ENCODE data around the gene EEF1G. TPM values are rescaled to one million over a fixed set of nuclear protein-coding genes. Genes with fewer than 3 reads are reported as not detected.

The EEF1G gene
- total RNA-seq, 1 experiment from 2014 or later = 1,351 TPM

GRCh38 chr11:62613291-62613778 is 39.6 kb upstream of the EEF1G start:
- H3K4me2 ChIP-seq (ENCODE audit: low read depth, low read length, poor library complexity, severe bottlenecking) = peak overlapping the region; percentile 15
- H3K27me3 ChIP-seq (ENCODE audit: low read length) = no peaks in the 10 kb centered on the region
- H4K20me1 ChIP-seq (ENCODE audit: insufficient read depth, low read depth, low read length) = peaks cover 5% of the 10 kb centered on the region; the same call in 1 of the 2 replicates
- no peaks in the 10 kb centered on the region for H3K36me3 ChIP-seq (ENCODE audit: insufficient read depth, low read length)
- H2AFZ ChIP-seq (ENCODE audit: low read length) = no peak overlapping the region
- H3K9ac ChIP-seq (ENCODE audit: low read length) = 0 out of 2 replicates have a peak overlapping the region, but pooled peaks have one; percentile 15
- H3K79me2 ChIP-seq (ENCODE audit: low read length) = no peaks in the 10 kb centered on the region
- peaks cover 17% of the 10 kb centered on the region for H3K4me1 ChIP-seq (ENCODE audit: low read length)
- no peaks in the 10 kb centered on the region for H3K9me3 ChIP-seq (ENCODE audit: low read length)
- no peak for DNase-seq
- no peaks in the 10 kb centered on the region for H3K9me2 ChIP-seq (replicated peaks; ENCODE audit: insufficient read depth, low read length)
- no peak overlapping the region for H3K27ac ChIP-seq (ENCODE audit: low read length)
- H3K4me3 ChIP-seq (ENCODE audit: low read length) = peak overlapping the region; percentile 87; the same call in 1 of the 2 replicates

- Histone ChIP-seq H3K4me3 (ENCODE audit: low read length) (peak within 1 kb of the TSS; percentile 87), H3K9me2 (replicated peaks; ENCODE audit: insufficient read depth, low read length) (no peaks in the 10 kb centered on the region), H3K4me2 (ENCODE audit: low read depth, low read length, poor library complexity, severe bottlenecking) (peak within 1 kb of the TSS; percentile 80), H3K79me2 (ENCODE audit: low read length) (no peaks in the 10 kb centered on the region), H3K36me3 (ENCODE audit: insufficient read depth, low read length) (no peaks in the 10 kb centered on the region), H3K4me1 (ENCODE audit: low read length) (peaks cover 24% of the 10 kb centered on the region), H3K9me3 (ENCODE audit: low read length) (no peaks in the 10 kb centered on the region), H2AFZ (ENCODE audit: low read length) (peak within 1 kb of the TSS; percentile 99), H4K20me1 (ENCODE audit: insufficient read depth, low read depth, low read length) (peaks cover 10% of the 10 kb centered on the region; the same call in 1 of the 2 replicates), H3K27me3 (ENCODE audit: low read length) (no peaks in the 10 kb centered on the region), H3K9ac (ENCODE audit: low read length) (peak within 1 kb of the TSS; percentile 86), H3K27ac (ENCODE audit: low read length) (peak within 1 kb of the TSS; percentile 71)
- peak; percentile 97 for DNase-seq
These were observed 38.9 kb upstream of the EEF1G start, which contains the start of the genes EML3 and ROM1 for GRCh38 chr11:62612366-62613290. Gene EML3, minus strand, starts transcription at chr11:62612775. Its CDS starts 318 bp downstream, at chr11:62612457. Gene ROM1, plus strand, starts transcription at chr11:62613257. Its CDS starts 25 bp downstream, at chr11:62613282.

- no peaks in the 10 kb centered on the region for H3K27me3 ChIP-seq (ENCODE audit: low read length)
- H2AFZ ChIP-seq (ENCODE audit: low read length) = peak overlapping the region; percentile 99
- H3K9me2 ChIP-seq (replicated peaks; ENCODE audit: insufficient read depth, low read length) = no peaks in the 10 kb centered on the region
- H3K4me3 ChIP-seq (ENCODE audit: low read length) = peak overlapping the region; percentile 87
- H3K4me2 ChIP-seq (ENCODE audit: low read depth, low read length, poor library complexity, severe bottlenecking) = peak overlapping the region; percentile 80
- peaks cover 32% of the 10 kb centered on the region for H3K4me1 ChIP-seq (ENCODE audit: low read length)
- H3K36me3 ChIP-seq (ENCODE audit: insufficient read depth, low read length) = 0 out of 2 replicates have a peak, but pooled peaks cover 1% of the 10 kb centered on the region
- H3K27ac ChIP-seq (ENCODE audit: low read length) = peak overlapping the region; percentile 52
- DNase-seq = peak; percentile 86
- no peaks in the 10 kb centered on the region for H3K79me2 ChIP-seq (ENCODE audit: low read length)
- peaks cover 17% of the 10 kb centered on the region; the same call in 1 of the 2 replicates for H4K20me1 ChIP-seq (ENCODE audit: insufficient read depth, low read depth, low read length)
- no peaks in the 10 kb centered on the region for H3K9me3 ChIP-seq (ENCODE audit: low read length)
- H3K9ac ChIP-seq (ENCODE audit: low read length) = peak overlapping the region; percentile 86
These were observed 38.1 kb upstream of the EEF1G start for GRCh38 chr11:62611705-62612365.

GRCh38 chr11:62610814-62611704 is 37.4 kb upstream of the EEF1G start:
- peaks cover 34% of the 10 kb centered on the region for H3K4me1 ChIP-seq (ENCODE audit: low read length)
- H3K4me2 ChIP-seq (ENCODE audit: low read depth, low read length, poor library complexity, severe bottlenecking) = peak overlapping the region; percentile 80
- H3K27ac ChIP-seq (ENCODE audit: low read length) = peak overlapping the region; percentile 52; the same call in 1 of the 2 replicates
- H3K9ac ChIP-seq (ENCODE audit: low read length) = peak overlapping the region; percentile 86
- no peaks in the 10 kb centered on the region for H3K79me2 ChIP-seq (ENCODE audit: low read length)
- no peak for DNase-seq
- H3K27me3 ChIP-seq (ENCODE audit: low read length) = no peaks in the 10 kb centered on the region
- no peaks in the 10 kb centered on the region for H3K9me3 ChIP-seq (ENCODE audit: low read length)
- peaks cover 20% of the 10 kb centered on the region; the same call in 1 of the 2 replicates for H4K20me1 ChIP-seq (ENCODE audit: insufficient read depth, low read depth, low read length)
- H3K36me3 ChIP-seq (ENCODE audit: insufficient read depth, low read length) = peaks cover 6% of the 10 kb centered on the region
- 0 out of 2 replicates have a peak overlapping the region, but pooled peaks have one; percentile 99 for H2AFZ ChIP-seq (ENCODE audit: low read length)
- H3K4me3 ChIP-seq (ENCODE audit: low read length) = peak overlapping the region; percentile 87
- H3K9me2 ChIP-seq (replicated peaks; ENCODE audit: insufficient read depth, low read length) = no peaks in the 10 kb centered on the region

GRCh38 chr11:62610403-62610802 is 36.7 kb upstream of the EEF1G start:
- Histone ChIP-seq H2AFZ (ENCODE audit: low read length) (no peak overlapping the region), H3K27me3 (ENCODE audit: low read length) (no peaks in the 10 kb centered on the region), H3K9me2 (replicated peaks; ENCODE audit: insufficient read depth, low read length) (no peaks in the 10 kb centered on the region), H3K4me3 (ENCODE audit: low read length) (no peak overlapping the region), H3K9ac (ENCODE audit: low read length) (no peak overlapping the region), H3K4me2 (ENCODE audit: low read depth, low read length, poor library complexity, severe bottlenecking) (peak overlapping the region; percentile 80), H3K79me2 (ENCODE audit: low read length) (no peaks in the 10 kb centered on the region), H3K4me1 (ENCODE audit: low read length) (peaks cover 34% of the 10 kb centered on the region), H3K9me3 (ENCODE audit: low read length) (no peaks in the 10 kb centered on the region), H3K36me3 (ENCODE audit: insufficient read depth, low read length) (peaks cover 13% of the 10 kb centered on the region), H3K27ac (ENCODE audit: low read length) (no peak overlapping the region), H4K20me1 (ENCODE audit: insufficient read depth, low read depth, low read length) (peaks cover 27% of the 10 kb centered on the region; the same call in 1 of the 2 replicates)
- DNase-seq = no peak

- Histone ChIP-seq H3K79me2 (ENCODE audit: low read length) (no peaks in the 10 kb centered on the region), H3K4me2 (ENCODE audit: low read depth, low read length, poor library complexity, severe bottlenecking) (no peak overlapping the region), H3K27ac (ENCODE audit: low read length) (no peak overlapping the region), H3K9ac (ENCODE audit: low read length) (no peak overlapping the region), H3K36me3 (ENCODE audit: insufficient read depth, low read length) (peaks cover 14% of the 10 kb centered on the region), H2AFZ (ENCODE audit: low read length) (no peak overlapping the region), H3K4me1 (ENCODE audit: low read length) (peaks cover 34% of the 10 kb centered on the region), H3K4me3 (ENCODE audit: low read length) (no peak overlapping the region), H3K27me3 (ENCODE audit: low read length) (no peaks in the 10 kb centered on the region), H3K9me3 (ENCODE audit: low read length) (no peaks in the 10 kb centered on the region), H3K9me2 (replicated peaks; ENCODE audit: insufficient read depth, low read length) (no peaks in the 10 kb centered on the region), H4K20me1 (ENCODE audit: insufficient read depth, low read depth, low read length) (peaks cover 28% of the 10 kb centered on the region; the same call in 1 of the 2 replicates)
- DNase-seq = no peak
These were observed 35.1 kb upstream of the EEF1G start for GRCh38 chr11:62608776-62609175.

GRCh38 chr11:62607714-62608113 is 34.0 kb upstream of the EEF1G start:
- H3K79me2 ChIP-seq (ENCODE audit: low read length) = no peaks in the 10 kb centered on the region
- H3K27ac ChIP-seq (ENCODE audit: low read length) = peak overlapping the region; percentile 36
- no peaks in the 10 kb centered on the region for H3K9me2 ChIP-seq (replicated peaks; ENCODE audit: insufficient read depth, low read length)
- H3K4me2 ChIP-seq (ENCODE audit: low read depth, low read length, poor library complexity, severe bottlenecking) = peak overlapping the region; percentile 61
- H3K27me3 ChIP-seq (ENCODE audit: low read length) = no peaks in the 10 kb centered on the region
- H2AFZ ChIP-seq (ENCODE audit: low read length) = no peak overlapping the region
- peaks cover 34% of the 10 kb centered on the region for H3K4me1 ChIP-seq (ENCODE audit: low read length)
- peaks cover 14% of the 10 kb centered on the region for H3K36me3 ChIP-seq (ENCODE audit: insufficient read depth, low read length)
- no peaks in the 10 kb centered on the region for H3K9me3 ChIP-seq (ENCODE audit: low read length)
- H4K20me1 ChIP-seq (ENCODE audit: insufficient read depth, low read depth, low read length) = peaks cover 28% of the 10 kb centered on the region; the same call in 1 of the 2 replicates
- H3K9ac ChIP-seq (ENCODE audit: low read length) = peak overlapping the region; percentile 42
- peak overlapping the region; percentile 28; the same call in 1 of the 2 replicates for H3K4me3 ChIP-seq (ENCODE audit: low read length)
- DNase-seq = peak; percentile 97

All from Karpas-422 (cell line).